ENCODE results near the gene CACNA1A.

Gene CACNA1A

DNA sequence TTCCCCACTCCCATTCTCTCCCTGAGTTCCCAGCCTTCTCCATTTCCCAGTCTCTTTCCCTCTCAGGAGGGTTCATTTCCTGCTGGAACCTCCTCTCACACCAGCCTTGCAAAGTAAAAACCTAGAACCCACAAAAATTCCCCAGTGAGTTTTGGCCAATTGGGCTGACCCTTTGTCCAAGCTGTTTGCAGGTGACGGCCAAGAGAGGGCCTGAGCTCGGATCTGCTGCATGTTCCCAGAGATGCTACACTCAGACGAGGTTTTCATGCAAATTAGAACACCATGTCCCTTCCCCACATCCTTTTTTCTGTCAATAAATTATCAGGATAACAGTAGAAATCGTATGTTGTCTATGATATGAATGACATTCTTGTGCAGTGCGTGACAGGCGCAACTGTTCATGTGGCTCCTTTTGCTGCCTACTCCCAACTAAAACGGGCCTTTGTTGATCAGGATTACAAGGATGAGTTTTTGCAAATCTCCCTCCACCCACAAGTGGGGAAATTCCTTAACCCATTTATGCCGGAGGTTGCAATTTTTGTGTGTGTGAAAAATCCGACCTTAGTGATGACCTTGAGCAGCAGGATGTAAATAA is 149.5 kb downstream of the CACNA1A start:
- DNase-seq, result no peak

DNA sequence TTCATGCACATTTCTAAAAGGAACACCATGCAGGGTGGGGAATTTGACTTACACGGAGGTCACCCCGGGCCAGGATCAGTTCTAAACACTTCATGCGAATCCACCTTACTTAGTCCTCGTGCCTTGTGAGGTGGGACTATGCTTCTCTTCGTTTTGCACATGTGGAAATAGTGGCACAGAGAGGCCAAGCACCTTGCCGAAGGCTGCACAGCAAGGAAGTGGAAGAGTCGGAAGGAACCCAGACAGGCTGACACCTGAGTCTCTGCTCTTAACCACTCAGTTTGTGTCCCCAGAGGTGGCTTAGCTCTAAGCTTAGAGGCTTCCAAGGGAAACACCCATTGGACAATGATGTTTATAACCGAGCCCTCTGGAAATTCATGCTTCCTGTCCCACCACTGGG is 150.1 kb downstream of the CACNA1A start:
- DNase-seq, result no peak

DNA sequence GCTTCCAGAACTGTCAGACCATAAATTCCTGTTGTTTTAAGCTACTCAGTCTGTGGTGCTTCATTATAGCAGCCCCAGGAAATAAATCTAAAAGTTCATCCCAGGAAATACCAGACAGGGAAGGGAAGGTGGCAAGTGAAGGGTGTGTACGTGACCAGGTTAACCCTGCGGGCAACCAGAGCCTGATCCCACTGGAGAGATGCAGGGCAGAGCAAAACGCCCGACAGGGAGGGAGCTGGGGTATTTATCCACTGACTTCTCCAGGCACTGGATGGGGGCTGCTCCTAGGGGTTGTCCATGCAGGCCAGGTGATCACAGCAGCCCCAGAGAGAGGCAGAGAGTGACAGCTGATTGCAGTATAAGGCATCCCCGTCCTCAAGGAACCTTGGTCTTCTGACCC is 150.9 kb downstream of the CACNA1A start:
- DNase-seq, result no peak

- no peak for DNase-seq
These were observed 152.7 kb downstream of the CACNA1A start for GRCh38 chr19:13353625-13354024.

GRCh38 chr19:13350759-13351158 is 155.5 kb downstream of the CACNA1A start:
- no peak for DNase-seq

DNA sequence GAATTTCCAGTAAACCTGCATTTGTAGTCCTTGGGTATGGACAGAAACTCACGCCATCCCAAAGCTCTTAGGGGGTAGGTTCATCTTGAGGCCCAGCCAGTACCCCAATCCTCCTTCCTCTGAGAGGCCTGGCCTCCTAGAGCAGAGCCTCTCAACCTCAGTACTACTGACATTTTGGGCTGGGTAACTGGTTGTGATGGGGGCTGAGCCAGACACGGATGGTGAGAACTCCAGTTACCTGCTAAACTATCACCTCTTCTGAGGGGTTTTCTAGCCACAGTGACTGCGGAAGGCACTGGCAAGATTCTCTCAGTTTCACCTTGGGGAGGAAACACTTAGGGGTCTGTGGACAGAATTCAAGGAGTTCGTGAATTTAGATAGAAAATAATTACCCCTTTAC is 156.2 kb downstream of the CACNA1A start:
- no peak for DNase-seq

- no peak for DNase-seq
These were observed 158.9 kb downstream of the CACNA1A start for GRCh38 chr19:13347367-13347766.

DNA sequence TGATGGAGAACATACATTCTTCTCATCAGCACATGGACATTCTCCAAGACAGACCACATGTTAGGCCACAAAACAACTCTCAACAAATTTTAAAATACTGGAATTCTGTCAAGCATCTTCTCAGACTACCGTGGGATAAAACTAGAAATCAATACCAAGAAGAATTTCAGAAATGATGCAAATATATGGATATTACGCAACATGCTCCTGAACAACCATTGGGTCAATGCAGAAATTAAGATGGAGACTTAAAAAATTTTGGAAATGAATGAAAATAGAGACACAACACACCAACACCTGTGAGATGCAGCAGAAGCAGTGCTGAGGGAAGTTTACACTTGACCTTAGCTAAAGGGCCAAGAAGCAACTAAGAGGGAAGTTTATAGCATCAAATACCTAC is 162.8 kb downstream of the CACNA1A start:
- DNase-seq, result no peak

- no peak for DNase-seq
These were observed 163.6 kb downstream of the CACNA1A start for GRCh38 chr19:13342672-13343071.

- DNase-seq, result no peak
These were observed 166.4 kb downstream of the CACNA1A start for GRCh38 chr19:13339869-13340268.

DNA sequence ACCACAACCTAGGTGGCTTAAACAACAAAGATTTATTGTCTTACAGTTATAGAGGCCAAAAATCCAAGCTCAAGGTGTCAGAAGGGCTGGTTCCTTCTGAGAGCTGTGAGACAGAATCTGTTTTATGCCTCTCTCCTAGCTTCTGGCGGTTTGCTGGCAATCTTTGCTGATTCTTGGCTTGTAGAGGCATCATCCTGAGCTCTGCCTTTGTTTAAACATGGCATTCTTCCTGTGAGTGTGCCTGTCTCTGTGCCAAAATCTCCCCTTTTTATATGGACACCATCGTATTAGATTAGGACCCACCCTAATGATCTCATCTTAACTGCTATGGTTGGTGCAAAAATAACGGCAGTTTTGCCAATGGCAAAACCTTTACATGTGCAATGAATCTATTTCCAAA is 169.1 kb downstream of the CACNA1A start:
- DNase-seq, result no peak

DNA sequence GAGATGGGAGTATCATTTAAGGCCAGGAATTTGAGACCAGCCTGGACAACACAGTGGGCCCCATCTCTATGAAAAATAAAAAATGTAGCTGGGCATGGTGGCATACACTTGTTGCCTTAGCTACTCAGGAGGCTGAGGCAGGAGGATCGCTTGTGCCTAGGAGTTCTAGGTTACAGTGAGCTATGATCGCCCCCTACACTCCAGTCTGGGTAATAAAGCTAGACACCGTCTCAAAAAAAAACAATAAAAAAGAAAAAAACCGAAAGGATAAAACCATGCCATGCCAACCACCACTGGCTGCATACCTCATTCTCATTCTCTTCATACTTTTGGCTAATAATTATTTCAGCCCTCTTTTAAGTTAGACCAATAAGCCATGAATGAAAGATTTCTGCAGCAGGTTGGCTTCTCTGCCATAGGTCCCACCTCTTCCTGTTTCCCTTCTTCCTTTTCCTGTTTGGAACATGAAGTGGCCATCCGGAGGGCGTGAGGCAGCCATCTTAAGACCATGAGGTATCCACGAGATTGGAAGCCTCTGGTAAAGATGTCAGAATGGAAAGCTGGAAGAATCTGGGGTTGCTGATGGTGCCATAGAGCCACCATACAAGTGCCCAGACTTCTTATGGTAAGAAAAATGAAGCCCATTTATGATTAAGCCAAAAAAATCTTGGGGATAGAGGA is 171.3 kb downstream of the CACNA1A start:
- no peak for DNase-seq

DNA sequence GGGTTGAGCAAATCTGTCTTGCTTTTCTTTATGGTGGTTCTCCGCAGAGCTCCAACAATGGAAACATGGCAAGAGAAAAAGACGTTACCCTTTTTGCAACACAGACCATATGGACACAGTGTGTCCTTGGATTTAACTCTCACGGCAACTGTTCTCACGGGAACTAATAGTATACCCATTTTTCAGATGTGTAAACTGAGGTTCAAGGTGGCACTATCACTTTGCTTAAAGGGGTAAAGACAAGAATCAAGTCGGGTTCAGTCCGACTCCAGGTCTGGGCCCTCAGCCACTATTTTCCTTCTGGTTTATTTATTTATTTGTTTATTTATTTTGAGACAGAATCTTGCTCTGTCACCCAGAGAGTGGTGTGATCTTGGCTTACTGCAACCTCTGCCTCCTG is 176.0 kb downstream of the CACNA1A start:
- no peak for DNase-seq

DNA sequence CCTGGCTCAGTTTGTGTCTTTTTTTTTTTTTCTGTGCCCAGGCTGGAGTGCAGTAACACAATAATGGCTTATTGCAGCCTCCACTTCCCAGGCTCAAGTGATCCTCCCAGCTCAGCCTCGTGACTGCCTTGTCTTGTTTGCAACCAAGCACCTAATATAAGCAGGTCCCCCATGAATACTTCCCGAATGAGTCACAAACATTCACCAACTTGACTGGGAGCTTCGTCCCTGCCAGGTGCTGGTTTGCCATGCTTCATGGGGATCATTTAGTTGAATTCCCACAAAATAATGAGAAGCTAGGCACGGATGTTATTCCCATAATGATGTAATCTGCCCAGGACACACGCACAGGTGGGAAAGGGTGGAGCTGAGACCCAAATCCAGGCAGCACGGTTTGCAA is 176.5 kb downstream of the CACNA1A start:
- no peak for DNase-seq

DNA sequence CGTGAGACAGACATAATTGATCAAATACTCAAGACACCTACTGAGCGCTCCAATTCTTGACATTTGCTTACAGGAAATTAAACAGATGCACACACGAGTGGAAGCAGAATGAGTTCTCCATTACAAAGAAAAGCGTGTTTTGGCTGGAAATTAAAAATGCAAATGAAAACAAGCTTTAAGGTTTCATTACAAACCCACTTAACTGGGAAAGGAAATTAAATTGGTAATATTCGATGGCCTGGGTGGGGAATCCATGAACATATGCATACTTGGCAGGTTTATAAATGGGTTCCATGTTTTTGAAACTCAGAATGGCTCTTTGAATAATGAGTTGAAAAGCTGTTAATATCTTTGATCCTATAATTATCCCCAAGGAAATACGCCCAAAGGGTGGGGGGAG is 178.0 kb downstream of the CACNA1A start:
- DNase-seq, result no peak

GRCh38 chr19:13319526-13319925 is 186.8 kb downstream of the CACNA1A start:
- DNase-seq, result no peak

DNA sequence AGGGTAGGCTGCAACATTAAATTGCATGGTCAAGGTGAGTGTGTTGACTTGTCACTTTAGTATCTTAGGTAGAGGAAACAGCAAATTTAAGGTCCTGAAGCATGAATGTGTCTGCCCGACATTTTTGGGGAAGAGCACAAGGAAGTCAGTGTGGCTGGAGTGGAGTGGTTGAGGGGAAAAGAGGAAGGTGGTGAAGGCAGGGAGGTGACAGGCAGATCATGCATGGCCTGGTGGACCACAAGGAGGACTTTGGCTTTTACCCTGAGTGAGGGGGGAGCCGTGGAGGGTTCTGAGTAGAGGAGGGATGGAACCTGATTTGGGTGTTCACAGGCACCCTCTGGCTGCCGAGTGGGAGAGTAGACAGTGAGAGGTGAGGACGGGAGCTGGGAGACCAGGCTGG is 188.1 kb downstream of the CACNA1A start:
- DNase-seq, result no peak

DNA sequence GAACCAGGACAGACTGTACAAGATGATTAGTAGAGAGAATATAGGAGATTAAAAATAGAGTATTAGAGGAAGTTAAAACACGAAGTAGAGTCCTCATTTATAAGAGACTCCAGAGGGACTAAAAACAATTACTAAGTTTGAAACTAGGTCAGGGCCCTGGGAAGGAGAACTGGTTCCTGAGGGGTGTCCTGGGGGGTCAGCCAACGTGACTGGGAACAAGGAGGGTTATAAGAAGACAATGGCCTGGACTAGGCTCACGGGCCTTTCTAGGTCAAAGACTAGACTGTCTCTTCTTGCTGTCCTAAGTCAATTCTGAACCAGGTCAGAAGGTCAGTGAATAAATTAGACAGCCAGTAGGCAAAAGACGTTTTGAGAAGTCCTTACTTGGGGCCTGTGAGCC is 190.8 kb downstream of the CACNA1A start:
- no peak for DNase-seq

GRCh38 chr19:13314761-13315160 is 191.5 kb downstream of the CACNA1A start:
- no peak for DNase-seq

GRCh38 chr19:13313875-13314274 is 192.4 kb downstream of the CACNA1A start:
- DNase-seq, result no peak

GRCh38 chr19:13309864-13310263 is 196.4 kb downstream of the CACNA1A start:
- no peak for DNase-seq

DNA sequence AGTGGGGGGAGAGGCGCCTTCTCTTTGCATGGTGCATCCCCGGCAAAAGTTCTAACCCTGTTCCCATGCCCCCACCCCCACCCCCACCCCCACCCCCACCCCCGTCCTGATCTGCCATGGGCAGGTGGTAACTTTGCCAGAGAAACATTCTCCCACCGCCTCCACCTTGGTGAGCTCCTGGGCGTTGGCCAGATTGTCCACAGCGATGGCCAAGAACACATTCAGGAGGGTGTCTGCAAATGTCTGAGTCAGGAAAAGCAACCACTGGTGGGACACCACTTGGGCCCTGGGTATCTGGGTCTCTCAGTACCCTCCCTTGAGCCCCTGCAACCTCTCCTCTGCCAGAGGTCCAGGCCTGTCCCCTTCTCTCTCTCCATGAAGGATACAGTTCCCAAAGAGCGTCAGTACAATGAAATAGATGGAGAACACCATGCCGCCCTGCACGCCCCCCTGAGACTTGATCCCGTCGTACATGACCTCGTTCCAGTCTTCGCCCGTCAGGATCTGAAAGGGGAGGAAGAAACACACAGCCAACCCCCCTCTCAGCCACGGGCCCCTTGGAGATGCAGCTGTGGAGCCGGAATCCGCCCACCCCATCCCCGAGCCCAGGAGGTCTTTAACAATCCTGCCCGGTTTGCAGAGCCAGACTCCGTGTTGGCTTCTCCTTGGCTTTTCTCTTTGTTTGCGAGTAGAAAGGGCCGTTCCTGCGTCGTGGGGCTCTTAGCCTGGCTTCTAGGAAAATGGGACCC is 202.7 kb downstream of the CACNA1A start:
- no peak for DNase-seq

DNA sequence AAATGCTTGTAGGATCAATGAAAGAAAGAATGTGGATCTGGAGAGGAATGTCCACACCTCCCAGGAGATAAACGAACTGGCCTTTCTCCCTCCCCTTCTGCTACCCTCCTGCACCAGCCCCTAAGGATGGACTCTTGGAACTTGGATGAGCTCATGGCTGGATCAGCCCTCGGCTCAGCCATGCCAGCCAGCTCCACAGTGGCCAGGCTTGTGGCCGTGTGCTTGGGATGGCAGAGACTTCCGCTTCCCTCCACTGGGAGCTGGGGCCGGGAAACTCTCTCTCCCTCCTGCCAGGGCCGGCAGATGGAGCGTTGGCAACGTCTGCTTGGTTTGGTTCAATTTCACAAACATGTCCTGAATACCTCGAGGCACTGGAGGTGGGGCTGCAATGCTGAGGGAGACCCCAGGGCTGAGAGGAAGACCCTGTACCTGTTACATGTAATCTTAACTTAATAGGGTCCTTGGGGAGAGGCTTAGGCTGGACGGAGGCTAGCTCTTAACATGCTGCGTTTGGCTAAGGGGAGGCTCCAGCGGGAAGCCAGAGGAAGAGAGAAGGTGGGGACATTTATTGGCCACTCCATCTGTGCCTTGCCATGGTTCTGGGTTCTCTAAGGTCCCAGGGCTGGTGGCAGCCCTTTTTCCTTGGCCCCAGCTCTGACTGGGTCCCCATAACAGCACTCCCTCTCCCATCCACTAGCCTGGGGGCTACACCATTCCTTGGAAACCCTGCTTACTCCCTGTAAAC is 203.6 kb downstream of the CACNA1A start:
- no peak for DNase-seq

Measured in suppressor macrophage treated with lipopolysaccharide for 4 hours (primary cell).